HG02798 (cell line): ENCODE results near the gene TRDN.
"Not testable (repeated sequence)": the region's sequence is repeated elsewhere in the genome, so short reads cannot be mapped to it uniquely, and the experiment has no call there.

Experiments used
- ATAC-seq: cut with Tn5 transposase; IDR thresholded peaks from one replicate; pipeline ENCODE4 v1.9.1; 2021; ENCODE audit warnings: mild to moderate bottlenecking; ENCODE audit not compliant: unreplicated experiment, poor library complexity

Gene TRDN

GRCh38 chr6:123323452-123324329, 313.1 kb downstream of the TRDN start:
- no peak for ATAC-seq

DNA sequence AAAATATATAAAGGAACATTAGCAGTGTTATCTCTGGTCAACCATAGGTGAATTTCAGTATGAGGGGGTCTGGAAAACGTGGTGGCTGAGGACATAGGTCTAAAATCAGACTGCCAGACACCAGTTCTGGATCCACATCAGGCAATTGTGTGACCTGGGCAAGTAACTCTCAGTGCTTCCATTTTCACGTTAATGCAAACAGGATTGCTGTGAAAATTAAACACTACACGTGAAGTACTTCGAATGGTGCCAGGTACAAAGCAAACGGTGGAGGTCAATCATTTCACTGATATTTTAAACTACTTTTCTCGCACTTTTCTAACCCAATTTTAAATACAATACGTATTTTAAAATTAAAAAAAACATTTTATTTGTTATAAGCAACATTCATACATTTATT, 315.7 kb downstream of the TRDN start:
- no peak for ATAC-seq

- ATAC-seq: no peak
These were observed 319.9 kb downstream of the TRDN start for GRCh38 chr6:123316733-123317323.

DNA sequence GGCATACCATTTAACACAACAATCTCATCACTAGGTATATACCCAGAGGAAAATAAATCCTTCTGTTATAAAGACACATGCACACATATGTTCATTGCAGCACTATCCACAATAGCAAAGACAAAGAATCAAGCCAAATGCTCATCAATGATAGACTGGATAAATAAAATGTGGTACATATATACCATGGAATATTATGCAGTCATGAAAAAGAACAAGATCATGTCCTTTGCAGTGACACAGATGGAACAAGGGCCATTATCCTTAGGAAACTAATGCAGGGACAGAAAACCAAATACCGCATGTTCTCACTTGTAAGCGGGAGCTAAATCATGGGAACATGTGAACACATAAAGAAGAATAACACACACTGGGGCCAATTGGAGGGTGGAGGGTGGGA, 322.3 kb downstream of the TRDN start:
- not testable (repeated sequence) for ATAC-seq

DNA sequence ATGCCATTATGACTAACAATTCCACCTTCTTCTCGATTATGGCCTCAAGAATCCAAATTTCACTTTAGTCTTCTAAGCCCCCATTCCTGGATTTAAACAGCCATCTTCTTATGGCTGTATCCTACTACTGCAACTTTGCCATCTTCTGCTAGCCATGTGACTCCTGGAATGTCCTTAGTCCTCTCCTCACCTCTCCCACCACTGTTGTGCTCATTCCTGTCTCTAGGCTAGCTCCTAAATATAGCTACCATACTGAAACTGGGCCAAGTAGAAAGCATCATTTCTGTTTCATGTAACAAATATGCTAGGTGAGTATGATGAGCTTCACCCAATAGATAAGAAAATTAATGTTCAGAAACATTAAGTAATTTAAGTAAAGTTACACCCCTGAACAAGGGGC, 327.6 kb downstream of the TRDN start:
- no peak for ATAC-seq

- ATAC-seq: no peak
These were observed 330.4 kb downstream of the TRDN start for GRCh38 chr6:123306334-123306733.

GRCh38 chr6:123295672-123296071, 341.1 kb downstream of the TRDN start:
- ATAC-seq: no peak

GRCh38 chr6:123295181-123295580, 341.6 kb downstream of the TRDN start:
- no peak for ATAC-seq

GRCh38 chr6:123288649-123289048, 348.1 kb downstream of the TRDN start:
- ATAC-seq: no peak

- ATAC-seq: no peak
These were observed 360.2 kb downstream of the TRDN start for GRCh38 chr6:123276546-123276980.

DNA sequence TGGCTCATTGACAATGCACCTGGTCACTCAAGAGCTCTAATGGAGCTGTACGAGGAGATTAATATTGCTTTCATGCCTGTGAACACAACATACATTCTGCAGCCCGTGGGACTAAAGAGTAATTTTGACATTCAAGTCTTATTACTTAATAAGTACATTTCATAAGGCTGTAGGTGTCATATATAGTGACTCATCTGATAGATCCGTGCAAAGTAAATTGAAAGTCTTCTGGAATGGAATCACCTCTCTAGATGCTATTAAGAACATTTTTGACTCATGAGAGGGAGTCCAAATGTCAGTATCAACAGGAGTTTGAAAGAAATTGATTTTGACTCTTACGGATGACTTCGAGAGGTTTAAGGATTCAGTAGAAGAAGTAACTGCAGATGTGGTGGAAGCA, 372.8 kb downstream of the TRDN start:
- no peak for ATAC-seq

- no peak for ATAC-seq
These were observed 396.1 kb downstream of the TRDN start for GRCh38 chr6:123240626-123241025.

- no peak for ATAC-seq
These were observed 403.4 kb downstream of the TRDN start for GRCh38 chr6:123233336-123233735.

DNA sequence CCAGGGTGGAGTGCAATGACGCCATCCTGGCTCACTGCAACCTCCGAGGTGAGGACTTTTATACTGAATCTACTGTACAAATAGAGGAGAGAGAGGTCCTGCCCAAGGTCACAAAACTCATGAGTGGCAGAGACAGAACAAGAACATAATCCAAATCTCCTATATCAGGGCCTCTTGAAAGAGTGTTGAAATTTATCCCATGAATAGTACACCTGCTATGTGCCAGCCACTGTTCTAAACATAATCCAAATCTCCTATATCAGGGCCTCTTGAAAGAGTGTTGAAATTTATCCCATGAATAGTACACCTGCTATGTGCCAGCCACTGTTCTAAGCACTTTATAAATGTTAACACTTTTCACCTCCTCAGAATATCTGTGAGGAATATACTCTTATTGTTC, 409.0 kb downstream of the TRDN start:
- not testable (repeated sequence) for ATAC-seq

- ATAC-seq: no peak
These were observed 410.4 kb downstream of the TRDN start for GRCh38 chr6:123226398-123226797.

DNA sequence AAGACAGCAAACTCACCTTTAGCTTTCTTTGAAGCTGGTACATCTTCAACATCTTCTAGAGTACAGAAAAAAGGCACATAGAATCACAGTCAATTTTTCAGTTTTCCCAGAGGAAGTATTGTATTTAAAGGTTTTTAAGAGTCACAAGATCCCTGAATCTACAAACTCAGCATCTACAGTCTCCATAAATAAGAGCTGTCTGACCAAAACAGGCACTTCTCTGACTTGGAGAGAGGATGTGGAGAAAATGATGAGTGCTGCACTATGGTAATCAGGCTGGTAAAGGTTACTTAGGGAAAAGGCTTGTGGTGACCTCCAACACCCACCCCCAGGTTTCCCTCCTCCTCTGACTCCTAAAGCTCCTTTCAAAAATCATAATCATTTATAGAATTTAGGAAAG, 412.7 kb downstream of the TRDN start:
- no peak for ATAC-seq

- no peak for ATAC-seq
These were observed 413.3 kb downstream of the TRDN start for GRCh38 chr6:123223461-123223860.

DNA sequence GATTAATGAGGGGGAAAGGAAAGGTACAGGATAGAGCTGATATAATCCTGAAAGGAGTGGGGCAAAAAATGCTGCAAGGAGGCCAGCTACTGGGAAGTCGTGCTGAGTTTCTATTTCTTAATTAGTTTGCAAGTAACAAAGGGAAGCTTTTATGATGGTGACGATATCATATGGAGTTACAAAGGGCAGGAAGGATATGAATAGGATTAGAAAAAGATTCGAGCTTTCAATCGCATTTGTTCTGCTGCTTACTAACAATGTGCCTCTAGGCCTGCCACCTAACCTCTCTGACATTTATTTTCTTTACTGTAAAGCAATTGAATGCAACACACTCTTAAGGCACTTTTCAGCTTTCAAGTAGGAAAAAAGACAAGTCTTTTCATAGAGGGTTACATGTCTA, 421.5 kb downstream of the TRDN start:
- no peak for ATAC-seq

GRCh38 chr6:123214433-123214832, 422.3 kb downstream of the TRDN start:
- ATAC-seq: no peak

DNA sequence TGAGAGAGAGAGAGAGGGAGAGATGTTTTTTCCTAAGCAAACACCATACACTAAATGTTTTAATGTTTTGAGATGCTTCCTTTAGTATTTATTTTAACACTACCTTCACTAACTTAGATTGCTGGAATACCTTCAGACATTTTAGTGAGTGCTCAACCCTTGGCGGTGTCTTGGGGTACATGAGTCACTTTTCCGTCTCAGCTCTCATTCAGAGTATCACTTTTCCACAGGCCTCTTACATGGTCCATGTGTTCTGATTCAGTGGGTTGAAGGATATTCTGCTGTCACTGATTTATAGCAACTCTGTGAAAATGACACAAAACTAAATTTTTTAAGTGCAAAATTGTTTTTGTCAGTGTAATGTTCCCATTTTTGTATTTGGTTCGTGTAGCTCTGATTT, 422.8 kb downstream of the TRDN start:
- ATAC-seq: no peak

DNA sequence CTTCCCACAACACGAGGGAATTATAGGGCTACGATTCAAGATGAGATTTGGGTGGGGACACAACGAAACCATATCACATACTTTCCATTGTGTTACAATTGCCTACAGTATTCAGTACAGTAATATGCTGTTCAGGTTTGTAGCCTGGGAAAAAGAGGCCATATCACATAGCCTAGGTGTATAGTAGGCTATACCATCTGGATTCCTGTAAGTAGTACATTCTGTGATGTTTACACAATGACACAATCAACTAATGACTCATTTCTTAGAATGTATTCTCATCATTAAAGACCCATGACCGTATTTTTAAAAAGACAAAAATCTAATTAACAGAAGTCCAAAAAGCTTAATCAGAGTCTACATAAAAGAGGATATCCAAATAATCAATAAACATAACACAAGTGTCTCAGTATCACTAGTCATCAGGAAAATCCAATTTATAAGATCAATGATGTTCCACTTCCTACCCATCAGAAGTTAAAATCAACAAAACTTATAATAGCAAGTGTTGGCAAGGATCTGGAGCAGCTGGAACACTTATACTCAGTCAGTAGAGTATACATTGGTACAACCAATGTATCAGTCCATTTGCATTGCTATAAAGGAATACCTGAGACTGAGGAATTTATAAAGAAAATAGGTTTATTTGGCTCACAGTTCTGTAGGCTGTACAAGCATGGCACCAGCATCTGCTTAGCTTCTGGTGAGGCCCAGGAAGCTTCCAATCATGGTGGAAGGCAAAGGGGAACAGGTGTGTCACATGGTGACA, 424.8 kb downstream of the TRDN start:
- ATAC-seq: no peak
